ENCODE data around the gene SLC36A3. TPM values are rescaled to one million over a fixed set of nuclear protein-coding genes. Genes with fewer than 3 reads are reported as not detected.

SLC36A3 gene
- total RNA-seq, 1 experiment from 2014 or later = not detected

DNA sequence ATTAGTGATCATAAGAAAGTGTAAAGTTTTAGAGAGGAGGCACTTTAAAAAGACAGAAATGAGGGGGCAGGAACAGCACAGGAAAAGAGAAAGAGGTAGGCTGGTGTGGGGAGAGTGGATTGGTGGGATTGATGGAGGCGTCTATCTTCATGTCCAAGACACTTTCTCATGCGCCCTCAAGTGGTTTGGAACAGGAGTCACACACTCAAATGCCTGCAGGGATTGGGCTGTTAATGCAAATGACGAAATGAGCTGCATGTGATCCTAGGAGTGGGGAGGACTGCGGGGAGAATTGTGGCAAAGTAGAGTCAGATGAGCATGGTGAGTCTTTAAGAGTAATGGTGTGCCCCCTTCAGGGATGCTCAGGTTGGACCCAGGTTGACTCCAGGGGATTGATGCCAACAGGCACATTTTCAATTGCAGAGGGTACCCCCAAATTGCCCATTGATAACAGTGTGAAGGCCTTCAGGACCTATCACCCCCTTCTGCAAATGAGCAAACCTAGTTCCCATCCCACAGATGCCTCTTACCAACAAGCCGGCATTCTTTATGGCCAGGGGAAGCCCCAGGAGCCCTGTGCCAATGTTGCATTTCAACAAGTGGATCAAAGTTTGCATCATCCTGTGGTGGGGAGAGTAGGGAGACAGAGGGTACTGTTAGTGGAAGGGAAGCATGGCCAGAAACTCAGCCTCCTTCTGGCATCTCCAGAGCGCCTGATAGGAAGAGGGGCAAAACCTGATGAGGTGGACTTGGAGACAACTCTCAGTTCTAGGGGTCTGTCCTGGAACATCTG, 5.3 kb downstream of the SLC36A3 start:
- DNase-seq (ENCODE audit: low read depth) = peak; percentile 70

- no peak for DNase-seq (ENCODE audit: low read depth)
These were observed 6.6 kb downstream of the SLC36A3 start for GRCh38 chr5:151296974-151297373.

- DNase-seq (ENCODE audit: low read depth) = no peak
These were observed 7.1 kb downstream of the SLC36A3 start for GRCh38 chr5:151296478-151296830.

DNA sequence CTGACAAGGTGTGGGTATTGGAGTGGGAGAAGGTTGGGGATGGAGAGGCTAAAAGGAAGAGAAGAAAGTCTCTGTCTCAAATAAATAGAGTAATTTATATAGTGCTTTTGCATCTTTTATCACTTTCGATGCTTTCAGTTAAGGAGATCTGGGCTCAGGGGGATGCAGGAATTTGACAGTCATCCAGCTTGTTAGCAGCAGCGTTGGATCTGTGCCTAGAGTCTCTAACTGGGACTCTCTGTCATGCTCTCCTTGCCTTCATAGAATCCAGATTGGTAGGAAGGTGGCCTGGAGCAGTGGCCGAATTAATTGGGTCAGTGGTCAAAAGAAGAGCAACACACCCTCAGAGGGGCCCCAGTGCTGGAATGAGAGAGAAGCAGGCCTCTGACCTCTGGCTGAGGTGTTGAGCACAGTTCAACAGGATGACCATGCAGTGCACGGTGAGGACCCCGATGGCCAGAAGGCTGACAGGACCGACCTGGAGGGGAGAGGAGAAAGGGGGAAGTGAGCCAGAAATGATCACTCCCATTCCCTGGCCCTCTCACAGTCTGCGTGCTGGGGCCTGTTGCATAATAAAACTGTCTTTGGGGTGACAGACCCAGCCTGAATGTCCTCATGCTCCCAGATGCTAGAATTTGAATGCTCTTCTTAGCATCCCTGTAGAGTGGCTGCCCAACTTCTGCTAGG, 7.6 kb downstream of the SLC36A3 start:
- no peak for DNase-seq (ENCODE audit: low read depth)

- no peak for DNase-seq (ENCODE audit: low read depth)
These were observed 8.4 kb downstream of the SLC36A3 start for GRCh38 chr5:151295138-151295537.

GRCh38 chr5:151293624-151294023, 9.9 kb downstream of the SLC36A3 start:
- no peak for DNase-seq (ENCODE audit: low read depth)

DNA sequence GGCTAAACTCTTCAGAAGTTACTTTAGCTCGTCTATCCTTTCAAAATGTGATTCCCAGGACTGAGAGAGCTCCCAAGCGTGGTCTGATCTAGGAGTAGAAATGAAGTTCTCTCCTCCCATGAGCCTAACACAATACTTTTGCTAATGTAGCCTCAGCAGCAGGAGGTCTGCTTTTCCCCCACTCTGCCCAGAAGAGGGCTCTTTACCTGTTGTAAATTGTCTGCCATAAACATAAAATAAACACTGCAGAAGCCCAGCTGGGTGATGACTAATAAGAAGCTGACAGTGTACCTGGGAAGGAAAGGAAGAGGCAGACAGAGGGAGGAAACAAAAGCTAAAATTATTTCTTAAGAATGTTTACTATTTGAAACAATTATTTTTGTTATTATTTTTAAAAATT, 15.4 kb downstream of the SLC36A3 start:
- no peak for DNase-seq (ENCODE audit: low read depth)

- DNase-seq (ENCODE audit: low read depth) = no peak
These were observed 17.3 kb downstream of the SLC36A3 start for GRCh38 chr5:151286246-151286645.

GRCh38 chr5:151285683-151286082, 17.9 kb downstream of the SLC36A3 start:
- no peak for DNase-seq (ENCODE audit: low read depth)

- peak; percentile 23 for DNase-seq (ENCODE audit: low read depth)
These were observed 19.1 kb downstream of the SLC36A3 start for GRCh38 chr5:151284392-151284967.

GRCh38 chr5:151283120-151283825, 20.3 kb downstream of the SLC36A3 start:
- DNase-seq (ENCODE audit: low read depth) = no peak

- DNase-seq (ENCODE audit: low read depth) = no peak
These were observed 22.4 kb downstream of the SLC36A3 start for GRCh38 chr5:151281001-151281639.

- no peak for DNase-seq (ENCODE audit: low read depth)
These were observed 23.1 kb downstream of the SLC36A3 start for GRCh38 chr5:151280443-151280842.

- no peak for DNase-seq (ENCODE audit: low read depth)
These were observed 24.7 kb downstream of the SLC36A3 start for GRCh38 chr5:151278845-151279244.

GRCh38 chr5:151275803-151276202, 27.8 kb downstream of the SLC36A3 start:
- DNase-seq (ENCODE audit: low read depth) = no peak

GRCh38 chr5:151274666-151275065, 28.9 kb downstream of the SLC36A3 start:
- DNase-seq (ENCODE audit: low read depth) = no peak

GRCh38 chr5:151271336-151271735, 32.2 kb downstream of the SLC36A3 start:
- no peak for DNase-seq (ENCODE audit: low read depth)

DNA sequence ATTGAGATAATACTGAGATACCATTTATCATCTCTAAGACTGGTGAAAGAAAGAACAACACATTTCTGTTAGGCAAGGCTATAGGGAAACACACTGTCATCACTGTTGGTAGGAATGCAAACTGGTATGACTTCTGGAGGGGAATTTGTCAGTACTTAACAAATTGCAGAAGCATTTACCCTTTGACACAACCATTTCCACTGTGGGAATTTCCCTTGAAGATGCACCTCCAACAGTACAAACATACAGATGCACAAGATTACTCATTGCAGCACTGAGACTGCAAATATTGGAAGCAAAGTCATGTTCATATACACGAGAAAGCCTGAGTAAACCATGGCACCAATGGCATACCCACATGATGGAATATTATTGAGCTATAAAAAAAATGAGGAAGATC, 33.0 kb downstream of the SLC36A3 start:
- DNase-seq (ENCODE audit: low read depth) = peak; percentile 67

DNA sequence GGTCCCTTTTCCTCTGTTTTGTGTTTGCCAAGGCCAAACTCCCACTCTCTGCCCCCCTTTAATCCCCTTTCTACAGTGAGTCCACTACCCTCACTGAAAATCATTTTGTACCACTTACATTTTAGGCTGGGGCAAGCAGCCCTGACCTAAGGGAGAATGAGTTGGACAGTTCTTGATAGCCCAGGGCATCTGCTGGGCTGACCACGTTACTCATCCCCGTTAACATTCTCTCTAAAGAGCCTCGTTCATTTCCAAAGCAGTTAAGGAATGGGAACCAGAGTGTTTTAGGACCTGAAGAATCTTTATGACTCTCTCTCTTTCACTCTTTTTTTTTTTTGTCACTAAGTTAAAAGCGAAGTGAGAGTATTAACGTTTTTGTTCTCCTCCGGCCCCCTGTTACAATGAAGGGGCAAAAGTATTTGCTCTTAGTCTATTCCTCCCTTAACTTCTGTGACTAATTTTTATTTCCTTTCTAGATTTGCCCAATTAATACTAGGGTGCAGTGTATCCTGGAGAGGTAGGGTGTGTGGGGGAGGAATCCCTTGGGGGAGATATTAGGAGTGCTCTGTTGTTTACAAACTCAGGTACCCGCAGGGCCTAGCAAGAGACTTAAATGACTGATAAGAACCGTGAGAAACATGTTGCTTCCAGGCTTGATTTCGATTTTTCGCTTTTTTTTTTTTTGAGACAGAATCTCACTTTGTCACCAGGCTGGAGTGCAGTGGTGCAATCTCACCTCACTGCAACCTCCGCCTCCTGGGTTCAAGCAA, 35.9 kb downstream of the SLC36A3 start:
- no peak for DNase-seq (ENCODE audit: low read depth)

DNA sequence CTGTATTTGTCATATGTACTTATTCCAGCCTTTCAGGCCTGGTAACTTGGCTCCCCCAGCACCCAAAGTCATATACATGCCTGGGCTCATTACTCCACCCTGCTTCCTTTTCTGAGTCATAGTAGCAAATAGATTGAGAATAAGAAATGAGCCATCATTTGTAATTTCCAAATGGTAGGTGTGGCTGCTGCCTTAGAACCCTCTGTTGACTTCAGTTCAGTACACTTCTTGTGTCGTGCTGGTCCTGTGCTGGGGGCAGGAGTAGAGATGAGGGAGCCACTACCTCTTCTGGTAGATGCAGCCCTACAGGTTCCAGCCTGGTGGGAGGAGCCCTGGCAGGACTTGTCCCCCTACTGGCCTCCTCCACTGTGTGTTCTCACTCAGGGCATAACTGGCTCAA, 39.5 kb downstream of the SLC36A3 start:
- peak; percentile 39 for DNase-seq (ENCODE audit: low read depth)

DNA sequence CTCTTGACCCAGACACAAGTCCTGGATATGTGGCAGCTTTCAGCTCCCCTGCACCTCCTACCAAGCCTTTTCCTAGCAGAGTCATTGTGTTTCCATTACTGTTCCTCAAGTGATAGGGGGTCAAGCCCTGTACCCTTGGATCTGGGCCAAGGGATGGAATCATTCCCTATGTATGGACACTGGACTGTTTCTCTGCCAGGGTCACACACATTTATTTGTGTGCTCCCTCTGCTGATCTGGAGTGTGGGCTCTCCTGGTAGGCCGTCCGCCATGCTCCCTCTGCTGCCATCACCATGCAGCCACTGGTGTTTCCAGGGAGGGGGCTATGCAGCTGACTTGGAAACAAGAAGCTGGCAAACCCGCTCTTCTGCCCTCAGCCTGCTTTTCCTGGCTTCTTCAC, 41.0 kb downstream of the SLC36A3 start:
- DNase-seq (ENCODE audit: low read depth) = no peak

Data from Daoy (cell line).